GM06990 (cell line): ENCODE results near the gene SSR4.

ENCODE experiments used
- DNase-seq: peaks from one replicate; pipeline ENCODE4 v3.0.0-alpha.2; 2011; ENCODE audit not compliant: insufficient read length; ENCODE audit errors: extremely low read depth
- H3K27me3 ChIP-seq: replicated peaks from 2 replicates; pipeline ENCODE4 v1.6.0; 2011; ENCODE audit warnings: low read length; ENCODE audit not compliant: control insufficient read depth, insufficient read depth
- H3K36me3 ChIP-seq: 2 replicates; pipeline ENCODE4 v1.5.1; 2011; ENCODE audit warnings: low read length; ENCODE audit not compliant: control insufficient read depth, insufficient read depth
- H3K4me3 ChIP-seq: replicated peaks from 2 replicates; pipeline ENCODE4 v1.5.1; 2011; ENCODE audit warnings: low read depth, mild to moderate bottlenecking, control low read depth, low read length
- TF ChIP-seq, protein P1 (sequence below): IDR thresholded peaks from 2 replicates; pipeline ENCODE4 v1.5.1; 2011; ENCODE audit warnings: low read length, control low read depth, mild to moderate bottlenecking, inconsistent platforms; ENCODE audit not compliant: insufficient read depth, poor library complexity, severe bottlenecking

SSR4 gene

DNA sequence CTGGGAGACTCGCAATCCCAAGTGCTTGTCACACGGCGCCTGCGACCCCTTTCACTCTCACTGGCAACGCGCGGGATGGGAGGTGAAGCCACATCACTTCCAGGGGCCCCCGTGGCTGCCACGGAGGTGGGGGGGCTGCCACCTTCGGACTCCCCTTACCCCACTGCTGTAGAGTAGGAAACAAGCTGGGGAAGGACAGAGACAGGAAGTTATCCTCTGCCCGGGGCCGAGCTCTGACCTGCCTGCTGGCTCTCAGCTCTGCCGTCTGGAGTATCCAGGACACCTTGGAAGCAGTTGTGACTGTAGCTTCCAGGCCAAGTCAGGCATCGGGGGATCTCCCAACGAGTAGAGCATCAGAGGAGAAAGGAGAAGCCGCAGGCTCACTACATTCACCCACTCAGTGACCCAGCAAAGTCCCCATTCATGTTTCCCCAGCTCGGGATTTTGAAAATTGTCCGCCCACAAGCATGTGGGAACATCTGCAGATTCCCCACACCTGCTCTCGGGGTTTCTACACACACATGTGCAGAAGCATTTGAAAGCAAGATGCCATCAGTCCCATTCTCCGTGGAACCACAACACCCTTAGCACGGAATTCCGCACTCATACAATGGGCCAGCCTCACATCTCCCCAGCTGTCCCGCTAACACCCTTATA, 25.0 kb downstream of the SSR4 start:
- DNase-seq: no peak
- H3K36me3 ChIP-seq: no peaks in the 10 kb centered on the region
- TF ChIP-seq, protein P1, sequence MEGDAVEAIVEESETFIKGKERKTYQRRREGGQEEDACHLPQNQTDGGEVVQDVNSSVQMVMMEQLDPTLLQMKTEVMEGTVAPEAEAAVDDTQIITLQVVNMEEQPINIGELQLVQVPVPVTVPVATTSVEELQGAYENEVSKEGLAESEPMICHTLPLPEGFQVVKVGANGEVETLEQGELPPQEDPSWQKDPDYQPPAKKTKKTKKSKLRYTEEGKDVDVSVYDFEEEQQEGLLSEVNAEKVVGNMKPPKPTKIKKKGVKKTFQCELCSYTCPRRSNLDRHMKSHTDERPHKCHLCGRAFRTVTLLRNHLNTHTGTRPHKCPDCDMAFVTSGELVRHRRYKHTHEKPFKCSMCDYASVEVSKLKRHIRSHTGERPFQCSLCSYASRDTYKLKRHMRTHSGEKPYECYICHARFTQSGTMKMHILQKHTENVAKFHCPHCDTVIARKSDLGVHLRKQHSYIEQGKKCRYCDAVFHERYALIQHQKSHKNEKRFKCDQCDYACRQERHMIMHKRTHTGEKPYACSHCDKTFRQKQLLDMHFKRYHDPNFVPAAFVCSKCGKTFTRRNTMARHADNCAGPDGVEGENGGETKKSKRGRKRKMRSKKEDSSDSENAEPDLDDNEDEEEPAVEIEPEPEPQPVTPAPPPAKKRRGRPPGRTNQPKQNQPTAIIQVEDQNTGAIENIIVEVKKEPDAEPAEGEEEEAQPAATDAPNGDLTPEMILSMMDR: no peak
- no peaks in the 10 kb centered on the region; the same call in 1 of the 2 replicates for H3K27me3 ChIP-seq
- no peak overlapping the region for H3K4me3 ChIP-seq

DNA sequence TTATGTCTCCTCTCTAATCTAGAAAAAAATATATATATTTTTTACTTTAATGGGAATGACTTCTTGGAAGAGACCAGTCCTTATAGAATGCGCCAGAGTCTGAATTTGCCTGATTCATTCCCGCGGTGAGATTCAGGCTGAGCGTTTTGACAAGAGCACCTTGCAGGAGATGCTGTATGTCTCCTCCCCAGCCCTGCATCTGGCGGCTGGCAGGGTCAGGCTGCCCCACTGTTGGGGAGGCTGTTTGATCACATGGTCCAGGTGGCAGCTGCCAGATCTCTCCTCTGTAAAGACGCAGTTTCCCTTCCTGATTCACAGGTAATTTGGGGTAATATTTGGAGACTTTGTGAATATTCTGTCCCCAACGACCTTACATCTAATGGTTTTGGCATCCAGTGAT, 26.1 kb downstream of the SSR4 start:
- TF ChIP-seq, protein P1: no peak
- no peaks in the 10 kb centered on the region; the same call in 1 of the 2 replicates for H3K27me3 ChIP-seq

DNA sequence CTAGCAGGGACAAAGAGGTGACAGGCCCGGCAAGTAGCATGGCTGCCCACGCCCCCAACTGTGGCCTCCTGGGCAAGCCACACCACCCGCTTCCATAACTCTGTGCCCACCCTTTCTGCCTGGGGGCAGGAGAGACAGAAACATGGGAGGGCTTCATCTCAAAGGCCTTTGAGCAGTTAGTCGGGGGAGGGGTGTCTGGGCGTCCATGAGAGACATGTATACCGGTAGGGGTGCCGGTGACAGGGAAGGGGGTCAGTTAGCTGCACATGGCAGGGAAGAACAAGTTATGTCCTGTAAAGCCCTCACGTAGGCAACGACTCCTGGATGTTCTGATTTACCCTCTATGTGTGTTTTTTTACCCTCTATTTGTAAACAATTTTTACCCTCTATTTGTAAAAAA, 26.6 kb downstream of the SSR4 start:
- DNase-seq: no peak
- no peaks in the 10 kb centered on the region; the same call in 1 of the 2 replicates for H3K27me3 ChIP-seq
- TF ChIP-seq, protein P1: no peak

More for the DNA sequence above, 26.1 kb downstream of the SSR4 start:
- Histone ChIP-seq H3K36me3 (no peaks in the 10 kb centered on the region), H3K4me3 (no peak overlapping the region)
- DNase-seq: no peak

DNA sequence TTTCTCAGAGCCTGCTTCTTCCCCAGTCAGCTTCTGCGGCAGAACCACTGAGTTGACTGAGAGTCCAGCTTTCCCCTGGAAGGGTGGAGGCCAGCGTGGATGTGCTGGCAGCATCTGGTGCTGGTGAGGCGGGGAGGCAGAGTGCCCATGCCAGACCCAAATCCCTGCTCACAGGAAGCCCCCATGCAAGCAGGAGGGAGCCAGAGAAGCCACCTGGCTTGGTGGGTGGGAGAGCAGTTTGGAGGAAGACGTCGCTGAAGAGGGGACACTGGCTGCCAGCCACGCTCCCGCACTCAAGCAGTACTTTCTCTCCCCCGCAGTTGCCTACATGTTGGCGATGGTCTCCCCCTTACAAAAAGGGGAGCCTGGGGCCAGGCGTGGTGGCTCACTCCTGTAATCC, 29.9 kb downstream of the SSR4 start:
- TF ChIP-seq, protein P1: no peak
- no peaks in the 10 kb centered on the region for H3K36me3 ChIP-seq
- DNase-seq: no peak
- H3K4me3 ChIP-seq: no peak overlapping the region
- H3K27me3 ChIP-seq: no peaks in the 10 kb centered on the region; the same call in 1 of the 2 replicates

More for the DNA sequence above, 26.6 kb downstream of the SSR4 start:
- no peak overlapping the region for H3K4me3 ChIP-seq
- H3K36me3 ChIP-seq: no peaks in the 10 kb centered on the region

DNA sequence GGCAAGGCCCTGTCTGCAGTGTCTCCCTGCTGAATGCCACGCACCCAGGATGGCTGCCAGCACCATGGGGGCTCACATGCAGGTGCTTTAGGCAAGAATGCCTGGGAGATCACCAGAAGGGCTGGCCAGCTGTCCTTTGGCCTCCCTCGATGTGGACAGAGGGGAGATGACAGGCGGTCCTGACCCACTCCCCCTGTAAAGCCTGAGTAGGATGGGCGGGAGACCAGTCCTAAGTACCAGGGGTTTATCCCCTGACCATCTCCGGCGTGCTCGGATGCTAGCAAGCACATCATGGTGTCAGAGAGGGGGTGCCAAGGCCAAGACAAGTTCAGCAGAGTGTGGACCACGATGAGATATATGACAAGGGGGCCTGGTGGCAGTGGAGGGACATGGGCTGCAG, 30.6 kb downstream of the SSR4 start:
- no peaks in the 10 kb centered on the region for H3K36me3 ChIP-seq
- TF ChIP-seq, protein P1: no peak
- no peak overlapping the region for H3K4me3 ChIP-seq
- no peak for DNase-seq
- H3K27me3 ChIP-seq: no peaks in the 10 kb centered on the region; the same call in 1 of the 2 replicates
